Activated CD8-positive, alpha-beta memory T cell treated with anti-CD3 and anti-CD28 coated beads for 24 hours (primary cell): ENCODE data around the gene MYO1F.
A peak's percentile ranks its signal among the peaks of the same experiment; 100 is the strongest.

Experiments
- DNase-seq: peaks from one replicate; pipeline ENCODE4 v3.0.0-alpha.2; 2020

MYO1F gene

GRCh38 chr19:8489561-8490394 is 87.5 kb downstream of the MYO1F start:
- DNase-seq: no peak

DNA sequence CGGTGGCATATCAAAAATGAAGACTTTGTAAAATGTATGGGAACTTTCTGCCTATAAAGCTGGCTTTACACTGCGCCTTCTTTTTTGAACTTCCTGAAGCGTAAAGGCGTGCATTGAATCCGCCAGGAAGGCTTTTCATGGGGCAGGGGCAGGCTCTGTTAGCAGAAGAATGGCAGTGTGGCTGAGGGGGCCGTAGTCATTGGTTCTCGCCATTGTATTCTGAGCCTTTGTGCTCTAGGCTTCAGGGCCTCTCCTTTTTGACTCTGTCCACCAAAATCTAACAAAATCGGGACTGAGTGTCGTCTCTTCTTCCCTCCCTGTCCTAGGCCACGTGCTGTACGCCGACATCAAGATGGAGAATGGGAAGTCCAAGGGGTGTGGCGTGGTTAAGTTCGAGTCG is 88.9 kb downstream of the MYO1F start:
- no peak for DNase-seq

DNA sequence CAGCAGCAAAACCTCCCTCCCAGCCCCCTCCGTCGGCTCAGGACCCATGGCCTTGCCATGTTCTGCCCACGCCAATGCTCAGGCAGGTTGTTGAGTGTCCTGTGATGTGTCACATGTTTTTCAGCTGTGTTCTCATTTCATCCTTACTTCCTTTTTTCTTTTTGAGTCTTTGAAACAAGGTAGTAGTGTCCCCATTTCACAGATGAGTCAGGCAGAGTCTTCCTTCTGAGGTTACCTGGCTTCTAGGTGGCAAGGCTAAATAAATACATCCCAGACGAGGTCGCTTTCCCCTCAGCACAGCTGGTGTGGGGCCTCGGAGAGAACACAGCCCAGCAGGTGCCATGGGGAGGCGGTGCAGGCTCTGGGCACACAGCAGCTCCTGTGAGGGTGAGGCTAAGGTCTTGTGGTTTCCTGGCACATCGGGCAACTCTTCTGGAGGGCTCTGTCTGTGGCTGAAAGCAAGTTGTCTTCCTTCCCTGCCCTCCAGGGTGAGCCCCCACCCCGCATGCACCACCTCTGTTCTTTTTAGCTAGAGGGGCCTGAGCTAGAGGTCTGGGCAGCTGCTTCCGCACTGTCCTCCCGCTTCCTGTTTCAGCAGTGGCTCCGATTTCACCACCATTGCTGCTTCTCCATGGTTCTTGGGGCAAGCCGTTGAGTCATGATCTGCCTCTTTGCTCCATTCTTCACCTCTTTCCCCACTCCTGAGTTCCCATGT is 89.9 kb downstream of the MYO1F start:
- peak; percentile 78 for DNase-seq

DNA sequence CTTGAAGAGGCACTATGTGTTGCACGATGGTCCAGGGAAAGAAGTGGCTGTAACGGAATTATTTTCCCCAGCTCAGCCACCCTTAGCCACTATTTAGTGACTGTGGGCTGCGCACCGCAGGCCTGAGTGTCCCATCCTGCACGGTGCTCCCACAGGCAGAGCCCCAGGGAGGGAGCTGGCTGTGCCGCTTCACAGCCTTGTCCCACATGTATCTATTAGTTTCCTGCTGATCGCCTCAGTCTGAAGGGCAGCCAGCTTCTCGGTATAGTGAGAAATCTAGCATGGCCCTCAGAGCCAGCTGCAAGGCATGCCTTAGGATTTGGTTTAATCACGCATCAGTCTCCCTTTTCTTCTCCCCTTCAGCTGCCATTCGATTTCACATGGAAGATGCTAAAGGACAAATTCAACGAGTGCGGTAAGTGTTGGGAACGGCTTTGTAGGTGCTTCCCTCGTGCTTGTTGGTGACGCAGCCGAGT is 90.5 kb downstream of the MYO1F start:
- no peak for DNase-seq

DNA sequence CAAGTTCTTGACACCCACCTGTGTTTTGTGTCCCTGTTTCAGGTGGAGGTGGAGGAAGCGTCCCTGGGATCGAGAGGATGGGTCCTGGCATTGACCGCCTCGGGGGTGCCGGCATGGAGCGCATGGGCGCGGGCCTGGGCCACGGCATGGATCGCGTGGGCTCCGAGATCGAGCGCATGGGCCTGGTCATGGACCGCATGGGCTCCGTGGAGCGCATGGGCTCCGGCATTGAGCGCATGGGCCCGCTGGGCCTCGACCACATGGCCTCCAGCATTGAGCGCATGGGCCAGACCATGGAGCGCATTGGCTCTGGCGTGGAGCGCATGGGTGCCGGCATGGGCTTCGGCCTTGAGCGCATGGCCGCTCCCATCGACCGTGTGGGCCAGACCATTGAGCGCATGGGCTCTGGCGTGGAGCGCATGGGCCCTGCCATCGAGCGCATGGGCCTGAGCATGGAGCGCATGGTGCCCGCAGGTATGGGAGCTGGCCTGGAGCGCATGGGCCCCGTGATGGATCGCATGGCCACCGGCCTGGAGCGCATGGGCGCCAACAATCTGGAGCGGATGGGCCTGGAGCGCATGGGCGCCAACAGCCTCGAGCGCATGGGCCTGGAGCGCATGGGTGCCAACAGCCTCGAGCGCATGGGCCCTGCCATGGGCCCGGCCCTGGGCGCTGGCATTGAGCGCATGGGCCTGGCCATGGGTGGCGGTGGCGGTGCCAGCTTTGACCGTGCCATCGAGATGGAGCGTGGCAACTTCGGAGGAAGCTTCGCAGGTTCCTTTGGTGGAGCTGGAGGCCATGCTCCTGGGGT is 91.5 kb downstream of the MYO1F start:
- no peak for DNase-seq

DNA sequence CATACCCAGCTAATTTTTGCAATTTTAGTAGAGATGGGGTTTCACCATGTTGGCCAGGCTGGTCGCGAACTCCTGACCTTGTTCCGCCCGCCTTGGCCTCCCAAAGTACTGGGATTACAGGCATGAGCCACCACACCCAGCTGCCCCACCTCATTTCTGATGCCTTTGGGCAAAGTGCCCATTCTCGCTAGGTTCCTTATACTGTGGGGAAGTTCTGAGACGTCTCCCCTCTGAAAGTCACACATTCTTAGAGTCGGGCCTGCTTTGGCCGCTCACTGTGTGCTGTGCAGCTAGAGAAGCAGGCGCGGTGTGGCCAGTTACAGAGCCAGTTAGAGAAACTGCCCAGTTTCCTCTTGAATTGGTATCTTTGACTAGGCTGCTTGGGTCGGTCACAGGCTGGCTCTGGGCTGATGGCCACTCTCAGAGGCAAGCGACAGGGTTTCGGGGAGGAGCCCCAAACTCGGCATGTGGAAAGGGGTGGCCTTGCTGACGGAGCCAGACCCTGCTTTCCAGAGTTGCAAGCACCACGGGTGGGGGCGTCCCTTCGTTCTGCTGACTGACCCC is 92.8 kb downstream of the MYO1F start:
- DNase-seq: no peak

GRCh38 chr19:8483165-8483564 is 94.1 kb downstream of the MYO1F start:
- DNase-seq: no peak

DNA sequence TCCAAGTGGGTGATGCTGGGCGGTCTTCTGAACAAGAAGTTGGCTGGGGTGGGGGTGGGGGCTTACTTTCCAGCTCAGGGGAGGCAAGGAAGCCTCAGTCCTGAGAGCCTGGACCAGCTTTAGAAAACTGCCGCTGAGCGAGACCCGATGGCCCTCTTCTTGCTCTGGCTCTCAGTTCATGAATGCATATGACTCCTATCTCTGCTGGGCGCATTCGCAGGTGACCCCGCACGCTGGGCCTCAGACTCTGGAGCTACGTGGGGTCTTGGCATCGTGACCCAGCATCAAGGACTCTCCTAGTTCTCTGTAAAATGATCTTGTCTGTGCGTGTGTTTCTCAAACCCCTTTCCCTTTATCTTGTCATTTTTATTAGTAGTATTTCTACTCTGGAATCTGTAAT is 94.5 kb downstream of the MYO1F start:
- no peak for DNase-seq

DNA sequence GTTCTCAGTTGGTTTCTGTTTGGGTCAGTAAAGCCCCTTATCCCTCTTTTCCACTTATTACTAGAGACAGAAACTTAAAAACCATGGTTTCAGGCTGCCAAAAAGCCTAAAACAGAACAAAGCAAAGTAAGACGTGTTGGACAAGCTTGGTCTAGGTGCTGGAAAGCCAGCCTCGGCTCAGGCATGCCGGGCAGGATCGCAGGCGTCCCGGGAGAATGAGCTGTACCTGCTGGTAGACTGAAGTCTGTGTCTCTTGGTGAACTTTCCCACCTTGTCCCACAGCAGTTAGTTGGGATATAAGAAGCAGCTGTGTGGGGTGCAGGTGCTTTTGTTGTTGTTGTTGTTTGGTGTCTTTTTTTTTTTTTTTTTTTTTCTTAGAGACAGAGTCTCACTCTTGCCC is 95.6 kb downstream of the MYO1F start:
- no peak for DNase-seq

- DNase-seq: no peak
These were observed 96.0 kb downstream of the MYO1F start for GRCh38 chr19:8481201-8481600.

- no peak for DNase-seq
These were observed 98.6 kb downstream of the MYO1F start for GRCh38 chr19:8478598-8478997.

- DNase-seq: no peak
These were observed 99.4 kb downstream of the MYO1F start for GRCh38 chr19:8477889-8478288.

- no peak for DNase-seq
These were observed 100.7 kb downstream of the MYO1F start for GRCh38 chr19:8476524-8476923.

- DNase-seq: no peak
These were observed 102.2 kb downstream of the MYO1F start for GRCh38 chr19:8475005-8475404.

GRCh38 chr19:8473648-8474476 is 103.4 kb downstream of the MYO1F start:
- no peak for DNase-seq
